ENCODE results near the gene DUSP6.

DUSP6 gene

GRCh38 chr12:89319122-89319521 lies 33.2 kb downstream of the DUSP6 start:
- TF ChIP-seq CTCF (IDR thresholded peaks at IDR 0.05; ENCODE audit: low read depth, low read length, poor library complexity, severe bottlenecking): no peak
- TF ChIP-seq EZH2phosphoT487 (IDR thresholded peaks at IDR 0.05; ENCODE audit: borderline replicate concordance, low read length): no peak
- no peaks in the 10 kb centered on the region for H3K79me2 ChIP-seq (ENCODE audit: control insufficient read depth, low read length)
- H3K36me3 ChIP-seq (ENCODE audit: control insufficient read depth, low read length): no peaks in the 10 kb centered on the region
- peaks cover 17% of the 10 kb centered on the region for H3K27me3 ChIP-seq (ENCODE audit: control insufficient read depth, low read length)
- H3K9me3 ChIP-seq (ENCODE audit: control insufficient read depth, insufficient read depth, low read length): no peaks in the 10 kb centered on the region
- no peaks in the 10 kb centered on the region for H3K9me2 ChIP-seq (replicated peaks; ENCODE audit: control insufficient read depth, low read length)
- no peak overlapping the region for H3K4me2 ChIP-seq (ENCODE audit: low read length)
- H3K4me1 ChIP-seq (ENCODE audit: control insufficient read depth, low read length): peaks cover 8% of the 10 kb centered on the region; the same call in 1 of the 2 replicates
- no peaks in the 10 kb centered on the region for H3F3A ChIP-seq (ENCODE audit: control insufficient read depth, insufficient read depth)
- H3K27ac ChIP-seq (ENCODE audit: low read depth, low read length): no peak overlapping the region
- H3K4me3 ChIP-seq (ENCODE audit: low read length): no peak overlapping the region
- no peaks in the 10 kb centered on the region for H4K20me1 ChIP-seq (ENCODE audit: control insufficient read depth, insufficient read depth, low read depth, low read length)

- no peaks in the 10 kb centered on the region for H3K36me3 ChIP-seq (ENCODE audit: control insufficient read depth, low read length)
- H3K4me1 ChIP-seq (ENCODE audit: control insufficient read depth, low read length): peaks cover 8% of the 10 kb centered on the region; the same call in 1 of the 2 replicates
- no peaks in the 10 kb centered on the region for H3K9me3 ChIP-seq (ENCODE audit: control insufficient read depth, insufficient read depth, low read length)
- peaks cover 14% of the 10 kb centered on the region for H3K27me3 ChIP-seq (ENCODE audit: control insufficient read depth, low read length)
- H3K4me3 ChIP-seq (ENCODE audit: low read length): no peak overlapping the region
- H4K20me1 ChIP-seq (ENCODE audit: control insufficient read depth, insufficient read depth, low read depth, low read length): no peaks in the 10 kb centered on the region
- no peaks in the 10 kb centered on the region for H3K79me2 ChIP-seq (ENCODE audit: control insufficient read depth, low read length)
- no peaks in the 10 kb centered on the region for H3K9me2 ChIP-seq (replicated peaks; ENCODE audit: control insufficient read depth, low read length)
- H3K27ac ChIP-seq (ENCODE audit: low read depth, low read length): no peak overlapping the region
- no peaks in the 10 kb centered on the region for H3F3A ChIP-seq (ENCODE audit: control insufficient read depth, insufficient read depth)
- TF ChIP-seq CTCF (IDR thresholded peaks at IDR 0.05; ENCODE audit: low read depth, low read length, poor library complexity, severe bottlenecking): no peak
- TF ChIP-seq EZH2phosphoT487 (IDR thresholded peaks at IDR 0.05; ENCODE audit: borderline replicate concordance, low read length): no peak
- H3K4me2 ChIP-seq (ENCODE audit: low read length): no peak overlapping the region
Measured at GRCh38 chr12:89316705-89317139, 35.6 kb downstream of the DUSP6 start.

- Histone ChIP-seq H3K36me3 (ENCODE audit: control insufficient read depth, low read length) (no peaks in the 10 kb centered on the region), H3K27ac (ENCODE audit: low read depth, low read length) (no peak overlapping the region), H3K4me3 (ENCODE audit: low read length) (no peak overlapping the region), H3K4me1 (ENCODE audit: control insufficient read depth, low read length) (no peaks in the 10 kb centered on the region), H3K27me3 (ENCODE audit: control insufficient read depth, low read length) (peaks cover 13% of the 10 kb centered on the region), H3K9me2 (replicated peaks; ENCODE audit: control insufficient read depth, low read length) (no peaks in the 10 kb centered on the region), H3K9me3 (ENCODE audit: control insufficient read depth, insufficient read depth, low read length) (no peaks in the 10 kb centered on the region), H4K20me1 (ENCODE audit: control insufficient read depth, insufficient read depth, low read depth, low read length) (no peaks in the 10 kb centered on the region), H3K79me2 (ENCODE audit: control insufficient read depth, low read length) (no peaks in the 10 kb centered on the region), H3F3A (ENCODE audit: control insufficient read depth, insufficient read depth) (no peaks in the 10 kb centered on the region), H3K4me2 (ENCODE audit: low read length) (no peak overlapping the region)
- TF ChIP-seq EZH2phosphoT487 (IDR thresholded peaks at IDR 0.05; ENCODE audit: borderline replicate concordance, low read length): no peak
- no peak for TF ChIP-seq CTCF (IDR thresholded peaks at IDR 0.05; ENCODE audit: low read depth, low read length, poor library complexity, severe bottlenecking)
Measured at GRCh38 chr12:89314060-89314761, 38.1 kb downstream of the DUSP6 start.
